HCT116 (cell line): ENCODE data around the gene ZNF490. TPM values are rescaled to one million over a fixed set of nuclear protein-coding genes. Genes with fewer than 3 reads are reported as not detected.

Experiments
- ATAC-seq: fragments of 200-7000 bp; cut with Tn5 transposase; 2 replicates; pipeline ENCODE4 v1.9.1; 2020; ENCODE audit warnings: mild to moderate bottlenecking, moderate library complexity
- BruUV-seq: library from RNA; stranded (reverse); fragments of 400-500 nt; replicated peaks from 2 replicates; lab custom pipeline; 2021; lab: Mats Ljungman, UMichigan
- CTCF ChIA-PET: fragments of 300-600 bp; sonication (Branson Sonifier 250); formaldehyde crosslinking; loops from one replicate; lab custom pipeline; 2021; ENCODE audit warnings: antibody characterized with exemption; lab: Charles Lee
- POLR2A ChIA-PET: fragments of 300-600, 350-600 bp; sonication (Branson Sonifier 250); formaldehyde crosslinking; loops from one replicate; lab custom pipeline; 2021; ENCODE audit warnings: antibody characterized with exemption; lab: Charles Lee
- RAD21 ChIA-PET, 2 experiments: fragments of 300-600 bp; sonication (Branson Sonifier 250); formaldehyde crosslinking; loops; one replicate each; lab custom pipeline; 2023; ENCODE audit warnings: low total read pairs in 2 of 2; ENCODE audit not compliant: uncharacterized antibody in 2 of 2, unreplicated experiment in 2 of 2, low non-redundant PET in 1 of 2; lab: Charles Lee
- DNase-seq: peaks from one replicate; pipeline ENCODE4 v3.0.0-alpha.2; 2010; ENCODE audit warnings: low read depth, low spot score
- H2AFZ ChIP-seq: fragments of 200-600 bp; shearing (Covaris generic), sonication (generic); 2 replicates; pipeline ENCODE4 v1.6.1; 2017; ENCODE audit warnings: low read depth, mixed run types, mixed read lengths, antibody characterized with exemption, low read length; ENCODE audit not compliant: poor library complexity, severe bottlenecking
- H3K27ac ChIP-seq: 2 replicates; pipeline ENCODE4 v1.5.1; 2012; ENCODE audit warnings: low read depth, low read length
- H3K27me3 ChIP-seq: fragments of 200-600 bp; sonication (generic); 2 replicates; pipeline ENCODE4 v1.6.1; 2016; ENCODE audit warnings: mixed run types, low read length, mixed read lengths; ENCODE audit not compliant: insufficient read depth
- H3K36me3 ChIP-seq, 2 experiments: fragments of 200-500 bp in 1 of 2; fragments of 200-600 bp in 1 of 2; sonication (Bioruptor generic) in 1 of 2; sonication (generic) in 1 of 2; 2 replicates each; pipeline versions ENCODE4 v1.5.1 to v1.6.1; 2014 to 2016; ENCODE audit warnings: low read length in 2 of 2, inconsistent platforms in 1 of 2, mixed read lengths in 1 of 2, mixed run types in 1 of 2; ENCODE audit not compliant: insufficient read depth in 2 of 2, control insufficient read depth in 1 of 2
- H3K4me1 ChIP-seq, 2 experiments: fragments of 200-600 bp in 1 of 2; sonication (generic) in 1 of 2; 2 replicates each; pipeline versions ENCODE4 v1.5.1 to v1.6.1; 2012 to 2017; ENCODE audit warnings: low read length in 2 of 2, inconsistent platforms in 1 of 2, mild to moderate bottlenecking in 1 of 2, mixed read lengths in 1 of 2, mixed run types in 1 of 2, moderate library complexity in 1 of 2; ENCODE audit not compliant: insufficient read depth in 2 of 2, control insufficient read depth in 1 of 2
- H3K4me2 ChIP-seq: fragments of 200-600 bp; sonication (generic); 2 replicates; pipeline ENCODE4 v1.6.1; 2017; ENCODE audit warnings: mixed run types, low read length, mixed read lengths
- H3K4me3 ChIP-seq, 2 experiments: fragments of 200-600 bp in 1 of 2; sonication (generic) in 1 of 2; replicated peaks in 1 of 2; 2 replicates each; pipeline ENCODE4 v1.5.1; 2011 to 2016; ENCODE audit warnings: low read length in 2 of 2, control low read depth in 1 of 2, low read depth in 1 of 2, mild to moderate bottlenecking in 1 of 2, mixed read lengths in 1 of 2, mixed run types in 1 of 2
- H3K79me2 ChIP-seq: fragments of 200-600 bp; sonication (generic); 2 replicates; pipeline ENCODE4 v1.6.1; 2017; ENCODE audit warnings: mild to moderate bottlenecking, mixed run types, low read length, moderate library complexity, mixed read lengths; ENCODE audit not compliant: insufficient read depth
- H3K9ac ChIP-seq: fragments of 200-600 bp; sonication (generic); 2 replicates; pipeline ENCODE4 v1.6.1; 2016; ENCODE audit warnings: low read length, mixed read lengths
- H3K9me2 ChIP-seq: fragments of 200-600 bp; sonication (generic), shearing (Covaris generic); 2 replicates; pipeline ENCODE4 v1.6.1; 2017; ENCODE audit warnings: mixed run types, mild to moderate bottlenecking, moderate library complexity; ENCODE audit not compliant: insufficient read depth
- H3K9me3 ChIP-seq, 2 experiments: fragments of 200-500 bp in 1 of 2; fragments of 200-600 bp in 1 of 2; sonication (Bioruptor generic) in 1 of 2; sonication (generic) in 1 of 2; 2 replicates each; pipeline ENCODE4 v1.6.1; 2014 to 2017; ENCODE audit warnings: low read length in 2 of 2, mixed read lengths in 2 of 2, inconsistent platforms in 1 of 2, low read depth in 1 of 2, mild to moderate bottlenecking in 1 of 2, mixed run types in 1 of 2, moderate library complexity in 1 of 2; ENCODE audit not compliant: control insufficient read depth in 1 of 2, insufficient read depth in 1 of 2
- H4K20me1 ChIP-seq: fragments of 200-600 bp; sonication (generic), shearing (Covaris generic); 2 replicates; pipeline ENCODE4 v1.6.1; 2017; ENCODE audit warnings: mixed run types, mild to moderate bottlenecking, moderate library complexity; ENCODE audit not compliant: insufficient read depth
- CBX3 ChIP-seq: IDR thresholded peaks from 2 replicates; pipeline ENCODE4 v1.6.1; 2012; ENCODE audit warnings: low read depth
- CEBPB ChIP-seq: IDR thresholded peaks from 2 replicates; pipeline ENCODE4 v1.6.1; 2012; ENCODE audit warnings: low read depth
- ELF1 ChIP-seq: IDR thresholded peaks from 2 replicates; pipeline ENCODE4 v1.6.1; 2012; ENCODE audit warnings: low read depth, borderline replicate concordance
- EZH2 ChIP-seq: fragments of 200-600 bp; sonication (generic); IDR thresholded peaks from 2 replicates; pipeline ENCODE4 v1.6.1; 2017; ENCODE audit warnings: antibody characterized with exemption, mixed run types
- FOSL1 ChIP-seq: IDR thresholded peaks from 2 replicates; pipeline ENCODE4 v1.6.1; 2012; ENCODE audit warnings: low read depth
- JUND ChIP-seq: IDR thresholded peaks from 2 replicates; pipeline ENCODE4 v1.6.1; 2012
- POLR2A ChIP-seq: IDR thresholded peaks from 2 replicates; pipeline ENCODE4 v1.7.0; 2011; ENCODE audit warnings: borderline replicate concordance; ENCODE audit not compliant: insufficient read depth, insufficient read length; ENCODE audit errors: extremely low read depth
- POLR2AphosphoS5 ChIP-seq: IDR thresholded peaks from 2 replicates; pipeline ENCODE4 v1.6.1; 2011; ENCODE audit warnings: mild to moderate bottlenecking, low read depth, low read length, moderate library complexity
- SIN3A ChIP-seq: IDR thresholded peaks from 2 replicates; pipeline ENCODE4 v1.6.1; 2012; ENCODE audit warnings: low read depth
- SRF ChIP-seq: IDR thresholded peaks from 2 replicates; pipeline ENCODE4 v1.6.1; 2012; ENCODE audit warnings: low read depth
- ZFX ChIP-seq: fragments of 450-650 bp; IDR thresholded peaks from 2 replicates; pipeline ENCODE4 v1.6.1; 2017
- ZNF274 ChIP-seq: fragments of 200-500 bp; sonication (Bioruptor generic); IDR thresholded peaks from 2 replicates; pipeline ENCODE4 v1.6.1; 2014; ENCODE audit warnings: mild to moderate bottlenecking, low read depth, low read length, inconsistent platforms
- intact Hi-C: fragments of 100-400 bp; cut with micrococcal nuclease; formaldehyde crosslinking; loops from 2 replicates; pipeline ENCODE4 v1.10.0; 2022
- total RNA-seq: library from RNA; stranded (reverse); gene quantifications from one replicate; pipeline ENCODE4 v1.2.1, GENCODE V29; 2021; ENCODE audit not compliant: unreplicated experiment
- TF ChIP-seq, protein P1 (sequence below), 3 experiments: fragments of 200-600 bp in 1 of 3; sonication (generic) in 1 of 3; IDR thresholded peaks in 2 of 3; conservative IDR thresholded peaks in 1 of 3; 2 replicates each; pipeline ENCODE4 v1.5.1; 2012 to 2017; ENCODE audit warnings: low read depth in 2 of 3, low read length in 2 of 3, antibody characterized with exemption in 1 of 3, borderline replicate concordance in 1 of 3, control low read depth in 1 of 3, mild to moderate bottlenecking in 1 of 3, mixed read lengths in 1 of 3, mixed run types in 1 of 3, moderate library complexity in 1 of 3; ENCODE audit not compliant: insufficient read depth in 1 of 3
- TF ChIP-seq, protein P2 (sequence below): IDR thresholded peaks from 2 replicates; pipeline ENCODE4 v1.6.1; 2012
- TF ChIP-seq, protein P3 (sequence below): IDR thresholded peaks from 2 replicates; pipeline ENCODE4 v1.6.1; 2012; ENCODE audit warnings: low read depth

Gene ZNF490
- total RNA-seq, 1 experiment from 2014 or later, result 5.8 TPM

DNA sequence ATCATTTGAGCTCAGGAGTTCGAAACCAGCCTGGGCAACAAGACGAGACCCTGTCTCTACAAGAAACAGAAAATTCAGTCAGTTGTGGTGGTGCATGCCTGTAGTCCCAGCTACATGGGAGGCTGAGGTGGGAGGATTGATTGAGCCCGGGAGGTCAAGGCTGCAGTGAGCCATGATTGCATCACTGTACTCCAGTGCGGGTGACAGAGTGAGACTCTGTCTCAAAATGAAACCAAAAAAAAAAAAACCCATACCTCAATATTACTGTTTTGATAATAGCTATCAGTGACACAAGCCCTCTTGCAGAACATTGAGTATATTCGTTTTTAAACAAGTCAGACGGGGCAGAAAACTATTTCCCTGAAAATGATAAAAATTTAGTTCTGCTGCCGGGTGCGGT lies 16.3 kb upstream of the ZNF490 start (continued):
- no peak for TF ChIP-seq ZNF274
- TF ChIP-seq CBX3, result no peak
- no peak for TF ChIP-seq SRF
- TF ChIP-seq POLR2AphosphoS5, result no peak
- no peak for TF ChIP-seq CEBPB
- no peak for TF ChIP-seq FOSL1
- TF ChIP-seq, protein P1, sequence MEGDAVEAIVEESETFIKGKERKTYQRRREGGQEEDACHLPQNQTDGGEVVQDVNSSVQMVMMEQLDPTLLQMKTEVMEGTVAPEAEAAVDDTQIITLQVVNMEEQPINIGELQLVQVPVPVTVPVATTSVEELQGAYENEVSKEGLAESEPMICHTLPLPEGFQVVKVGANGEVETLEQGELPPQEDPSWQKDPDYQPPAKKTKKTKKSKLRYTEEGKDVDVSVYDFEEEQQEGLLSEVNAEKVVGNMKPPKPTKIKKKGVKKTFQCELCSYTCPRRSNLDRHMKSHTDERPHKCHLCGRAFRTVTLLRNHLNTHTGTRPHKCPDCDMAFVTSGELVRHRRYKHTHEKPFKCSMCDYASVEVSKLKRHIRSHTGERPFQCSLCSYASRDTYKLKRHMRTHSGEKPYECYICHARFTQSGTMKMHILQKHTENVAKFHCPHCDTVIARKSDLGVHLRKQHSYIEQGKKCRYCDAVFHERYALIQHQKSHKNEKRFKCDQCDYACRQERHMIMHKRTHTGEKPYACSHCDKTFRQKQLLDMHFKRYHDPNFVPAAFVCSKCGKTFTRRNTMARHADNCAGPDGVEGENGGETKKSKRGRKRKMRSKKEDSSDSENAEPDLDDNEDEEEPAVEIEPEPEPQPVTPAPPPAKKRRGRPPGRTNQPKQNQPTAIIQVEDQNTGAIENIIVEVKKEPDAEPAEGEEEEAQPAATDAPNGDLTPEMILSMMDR (IDR thresholded peaks at IDR 0.05 in 2 of 3, conservative IDR thresholded peaks at IDR 0.05 in 1 of 3; ENCODE audit: borderline replicate concordance in 1 of 3, insufficient read depth in 1 of 3, low read depth in 2 of 3, low read length in 2 of 3), result no peak
- TF ChIP-seq, all 23 proteins: peak for 0

DNA sequence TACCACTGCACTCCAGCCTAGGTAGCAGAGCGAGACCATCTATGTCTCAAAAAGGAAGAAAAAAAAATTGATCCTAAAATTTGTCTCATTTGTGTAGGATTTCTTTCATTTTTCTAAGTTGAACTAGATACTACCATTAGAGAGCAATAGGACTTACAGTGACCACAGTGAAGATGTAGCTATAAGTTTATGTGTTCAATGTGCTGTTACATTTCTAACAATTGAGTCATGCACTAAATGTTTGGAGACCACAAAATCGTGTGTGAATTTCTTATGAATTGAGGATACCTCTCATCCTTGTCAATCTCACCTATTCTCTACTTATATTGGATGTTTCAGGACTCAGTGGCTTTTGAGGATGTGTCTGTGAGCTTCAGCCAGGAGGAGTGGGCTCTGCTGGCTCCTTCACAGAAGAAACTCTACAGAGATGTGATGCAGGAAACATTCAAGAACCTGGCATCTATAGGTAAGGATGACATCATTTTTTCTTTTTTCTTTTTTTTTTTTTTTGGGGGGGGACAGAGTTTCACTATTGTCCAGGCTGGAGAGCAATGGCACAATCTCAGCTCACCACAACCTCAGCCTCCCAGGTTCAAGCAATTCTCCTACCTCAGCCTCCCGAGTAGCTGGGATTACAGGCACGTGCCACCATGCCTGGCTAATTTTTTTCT lies 12.9 kb upstream of the ZNF490 start:
- H3K27me3 ChIP-seq, result no peaks in the 10 kb centered on the region
- peaks cover 17 to 31% of the 10 kb centered on the region in 2 experiments for H3K36me3 ChIP-seq
- H2AFZ ChIP-seq, result no peak overlapping the region
- H3K4me3 ChIP-seq, result no peak overlapping the region
- no peak overlapping the region for H3K27ac ChIP-seq
- no TSS peak for BruUV-seq
- no peaks in the 10 kb centered on the region for H3K9me2 ChIP-seq
- TF ChIP-seq EZH2 (no peak), ELF1 (no peak), SIN3A (no peak), POLR2AphosphoS5 (no peak), SRF (no peak), ZFX (no peak), POLR2A (no peak), FOSL1 (no peak), JUND (no peak), ZNF274 (no peak), CEBPB (no peak)
- TF ChIP-seq, protein P2, sequence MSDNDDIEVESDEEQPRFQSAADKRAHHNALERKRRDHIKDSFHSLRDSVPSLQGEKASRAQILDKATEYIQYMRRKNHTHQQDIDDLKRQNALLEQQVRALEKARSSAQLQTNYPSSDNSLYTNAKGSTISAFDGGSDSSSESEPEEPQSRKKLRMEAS, result no peak
- TF ChIP-seq, protein P1 (IDR thresholded peaks at IDR 0.05 in 2 of 3, conservative IDR thresholded peaks at IDR 0.05 in 1 of 3; ENCODE audit: borderline replicate concordance in 1 of 3, insufficient read depth in 1 of 3, low read depth in 2 of 3, low read length in 2 of 3), result no peak
- TF ChIP-seq, protein P3, sequence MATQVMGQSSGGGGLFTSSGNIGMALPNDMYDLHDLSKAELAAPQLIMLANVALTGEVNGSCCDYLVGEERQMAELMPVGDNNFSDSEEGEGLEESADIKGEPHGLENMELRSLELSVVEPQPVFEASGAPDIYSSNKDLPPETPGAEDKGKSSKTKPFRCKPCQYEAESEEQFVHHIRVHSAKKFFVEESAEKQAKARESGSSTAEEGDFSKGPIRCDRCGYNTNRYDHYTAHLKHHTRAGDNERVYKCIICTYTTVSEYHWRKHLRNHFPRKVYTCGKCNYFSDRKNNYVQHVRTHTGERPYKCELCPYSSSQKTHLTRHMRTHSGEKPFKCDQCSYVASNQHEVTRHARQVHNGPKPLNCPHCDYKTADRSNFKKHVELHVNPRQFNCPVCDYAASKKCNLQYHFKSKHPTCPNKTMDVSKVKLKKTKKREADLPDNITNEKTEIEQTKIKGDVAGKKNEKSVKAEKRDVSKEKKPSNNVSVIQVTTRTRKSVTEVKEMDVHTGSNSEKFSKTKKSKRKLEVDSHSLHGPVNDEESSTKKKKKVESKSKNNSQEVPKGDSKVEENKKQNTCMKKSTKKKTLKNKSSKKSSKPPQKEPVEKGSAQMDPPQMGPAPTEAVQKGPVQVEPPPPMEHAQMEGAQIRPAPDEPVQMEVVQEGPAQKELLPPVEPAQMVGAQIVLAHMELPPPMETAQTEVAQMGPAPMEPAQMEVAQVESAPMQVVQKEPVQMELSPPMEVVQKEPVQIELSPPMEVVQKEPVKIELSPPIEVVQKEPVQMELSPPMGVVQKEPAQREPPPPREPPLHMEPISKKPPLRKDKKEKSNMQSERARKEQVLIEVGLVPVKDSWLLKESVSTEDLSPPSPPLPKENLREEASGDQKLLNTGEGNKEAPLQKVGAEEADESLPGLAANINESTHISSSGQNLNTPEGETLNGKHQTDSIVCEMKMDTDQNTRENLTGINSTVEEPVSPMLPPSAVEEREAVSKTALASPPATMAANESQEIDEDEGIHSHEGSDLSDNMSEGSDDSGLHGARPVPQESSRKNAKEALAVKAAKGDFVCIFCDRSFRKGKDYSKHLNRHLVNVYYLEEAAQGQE, result no peak
- DNase-seq, result no peak
- ChIA-PET POLR2A (no interaction called here), CTCF (no interaction called here), RAD21 (interaction anchor here in 1 of 2 experiments (0.7 kb wide), 1 partner anchor 1087 kb away, joined by 6 read pairs; no protein-coding TSS in a partner anchor)
- no peak for ATAC-seq
- peaks cover 36% of the 10 kb centered on the region for H3K79me2 ChIP-seq
- no peak overlapping the region for H3K9ac ChIP-seq
- no peaks in the 10 kb centered on the region for H3K4me1 ChIP-seq
- peaks cover 17 to 22% of the 10 kb centered on the region in 2 experiments; a peak in 3 of 4 replicates for H3K9me3 ChIP-seq
- H4K20me1 ChIP-seq, result no peaks in the 10 kb centered on the region
- intact Hi-C loops, result no loop called here
- no peak overlapping the region for H3K4me2 ChIP-seq
